ENCODE measurements around the gene RNASE7. TPM values are rescaled to one million over a fixed set of nuclear protein-coding genes. Genes with fewer than 3 reads are reported as not detected.

RNASE7 gene
- total RNA-seq, 4 donors from 2014 or later: not detected

DNA sequence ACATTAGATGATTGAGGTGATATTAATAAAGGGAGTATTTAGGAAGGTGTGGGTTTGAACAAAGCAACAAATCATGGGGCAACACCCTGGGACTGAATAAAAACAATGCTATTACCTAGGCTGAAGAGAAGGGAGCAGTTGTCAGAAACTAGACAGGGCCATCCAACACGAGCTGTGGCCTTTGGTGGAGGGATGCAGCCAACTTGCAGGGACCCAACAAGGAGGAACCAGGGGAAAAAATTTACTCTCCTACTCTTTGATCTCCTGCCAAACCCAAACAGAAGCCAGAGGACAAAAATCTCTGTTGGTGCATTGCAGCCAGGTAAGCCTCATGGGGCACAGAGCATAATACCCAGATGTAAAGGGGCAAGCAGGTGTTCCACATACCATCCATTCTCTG lies 31.0 kb upstream of the RNASE7 start:
- no peaks in the 10 kb centered on the region for H3K9me3 ChIP-seq
- no peaks in the 10 kb centered on the region for H3K36me3 ChIP-seq
- intact Hi-C loops (cut with DNase I): no loop called here
- H3K4me3 ChIP-seq (replicated peaks in 1 of 3): no peak overlapping the region
- DNase-seq: no peak
- TF ChIP-seq, protein P1, sequence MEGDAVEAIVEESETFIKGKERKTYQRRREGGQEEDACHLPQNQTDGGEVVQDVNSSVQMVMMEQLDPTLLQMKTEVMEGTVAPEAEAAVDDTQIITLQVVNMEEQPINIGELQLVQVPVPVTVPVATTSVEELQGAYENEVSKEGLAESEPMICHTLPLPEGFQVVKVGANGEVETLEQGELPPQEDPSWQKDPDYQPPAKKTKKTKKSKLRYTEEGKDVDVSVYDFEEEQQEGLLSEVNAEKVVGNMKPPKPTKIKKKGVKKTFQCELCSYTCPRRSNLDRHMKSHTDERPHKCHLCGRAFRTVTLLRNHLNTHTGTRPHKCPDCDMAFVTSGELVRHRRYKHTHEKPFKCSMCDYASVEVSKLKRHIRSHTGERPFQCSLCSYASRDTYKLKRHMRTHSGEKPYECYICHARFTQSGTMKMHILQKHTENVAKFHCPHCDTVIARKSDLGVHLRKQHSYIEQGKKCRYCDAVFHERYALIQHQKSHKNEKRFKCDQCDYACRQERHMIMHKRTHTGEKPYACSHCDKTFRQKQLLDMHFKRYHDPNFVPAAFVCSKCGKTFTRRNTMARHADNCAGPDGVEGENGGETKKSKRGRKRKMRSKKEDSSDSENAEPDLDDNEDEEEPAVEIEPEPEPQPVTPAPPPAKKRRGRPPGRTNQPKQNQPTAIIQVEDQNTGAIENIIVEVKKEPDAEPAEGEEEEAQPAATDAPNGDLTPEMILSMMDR (IDR thresholded peaks at IDR 0.05): no peak
- TF ChIP-seq POLR2A (IDR thresholded peaks at IDR 0.05): no peak
- 75 to 91% methylated on average over 1 of the region's 1 CpG for WGBS, 2 donors
- H3K4me1 ChIP-seq: no peaks in the 10 kb centered on the region
- no peaks in the 10 kb centered on the region for H3K27me3 ChIP-seq
- H3K27ac ChIP-seq: no peak overlapping the region

DNA sequence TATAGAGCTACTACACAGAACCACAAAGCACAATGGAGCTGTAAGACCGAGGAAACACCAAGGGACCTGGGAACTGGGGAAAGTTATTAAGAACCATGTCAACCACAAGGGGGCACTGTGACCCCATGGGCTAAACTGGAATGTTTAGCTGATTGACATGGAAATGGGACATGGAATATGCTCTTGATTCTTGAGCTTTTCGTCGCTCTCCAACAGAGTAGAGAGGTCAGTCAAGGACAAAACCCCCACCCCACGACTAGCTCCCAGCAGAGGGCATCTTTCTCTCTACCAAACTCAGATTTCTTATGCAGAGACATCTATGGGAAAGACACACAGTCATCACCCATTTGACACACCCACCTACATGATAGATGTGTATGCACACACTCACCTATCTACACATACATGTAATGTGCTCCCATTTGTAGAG lies 27.4 kb upstream of the RNASE7 start:
- Histone ChIP-seq H3K4me3 (replicated peaks in 1 of 3) (no peak overlapping the region), H3K9me3 (no peaks in the 10 kb centered on the region), H3K4me1 (no peaks in the 10 kb centered on the region), H3K27me3 (no peaks in the 10 kb centered on the region), H3K36me3 (peaks cover 11 to 18% of the 10 kb centered on the region in 2 donors), H3K27ac (no peak overlapping the region)
- intact Hi-C loops (cut with DNase I): loop anchor here (5.0 kb wide), 1 partner anchor 78 kb away; no protein-coding TSS in a partner anchor
- peak; percentile 84 to 91 for DNase-seq
- TF ChIP-seq POLR2A (IDR thresholded peaks at IDR 0.05): no peak
- TF ChIP-seq, protein P1 (IDR thresholded peaks at IDR 0.05): peak; percentile 91 to 97 (median 95)
- 0 to 1% methylated on average over 4 of the region's 4 CpGs for WGBS, 2 donors

DNA sequence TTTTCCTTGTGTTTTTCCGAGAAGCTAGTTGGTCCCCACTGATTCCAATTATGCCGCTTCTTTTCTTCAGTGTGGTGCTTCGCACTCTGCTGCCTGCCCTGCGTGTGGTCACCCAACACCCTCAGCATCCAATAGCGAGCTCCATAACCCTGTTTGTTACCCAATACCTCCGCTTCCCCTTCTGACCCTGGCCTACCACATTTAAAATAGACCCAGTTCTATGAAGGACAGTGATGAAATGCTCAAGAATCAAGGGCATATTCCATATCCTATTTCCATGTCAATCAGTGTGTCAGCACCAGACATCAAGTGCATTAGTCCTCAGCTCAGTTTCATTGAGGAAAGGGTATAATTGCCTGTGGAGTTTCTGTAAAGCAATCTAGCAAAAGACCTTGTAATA lies 26.9 kb upstream of the RNASE7 start:
- Histone ChIP-seq H3K27me3 (no peaks in the 10 kb centered on the region), H3K4me3 (replicated peaks in 1 of 3) (no peak overlapping the region), H3K9me3 (no peaks in the 10 kb centered on the region), H3K36me3 (peaks cover 11 to 19% of the 10 kb centered on the region in 2 donors), H3K27ac (peak overlapping the region in 1 of 3 donors; percentile 14), H3K4me1 (no peaks in the 10 kb centered on the region)
- TF ChIP-seq, protein P1 (IDR thresholded peaks at IDR 0.05): no peak
- TF ChIP-seq POLR2A (IDR thresholded peaks at IDR 0.05): no peak
- DNase-seq: no peak
- 69 to 80% methylated on average over 6 of the region's 6 CpGs for WGBS, 2 donors
- intact Hi-C loops (cut with DNase I): loop anchor here (5.0 kb wide), 1 partner anchor 77 kb away; no protein-coding TSS in a partner anchor

GRCh38 chr14:21016413-21017190 lies 25.6 kb upstream of the RNASE7 start:
- Histone ChIP-seq H3K27ac (no peak overlapping the region), H3K36me3 (peaks cover 11 to 21% of the 10 kb centered on the region in 2 donors), H3K4me3 (replicated peaks in 1 of 3) (no peak overlapping the region), H3K4me1 (no peaks in the 10 kb centered on the region), H3K9me3 (no peaks in the 10 kb centered on the region), H3K27me3 (no peaks in the 10 kb centered on the region)
- no peak for TF ChIP-seq POLR2A (IDR thresholded peaks at IDR 0.05)
- TF ChIP-seq, protein P1 (IDR thresholded peaks at IDR 0.05): no peak
- 71 to 79% methylated on average over 9 of the region's 9 CpGs for WGBS, 2 donors
- intact Hi-C loops (cut with DNase I): loop anchor here (2.0 to 5.0 kb wide), 2 partner anchors 24 to 76 kb away; no protein-coding TSS in a partner anchor
- DNase-seq: no peak
